ENCODE results near the gene TTF1.

Gene TTF1

GRCh38 chr9:132443951-132444607 is 37.4 kb upstream of the TTF1 start:
- H3K4me3 ChIP-seq (ENCODE audit: low read depth, low read length): no peak overlapping the region
- no peak for TF ChIP-seq CTCF (IDR thresholded peaks at IDR 0.05; ENCODE audit: borderline replicate concordance, insufficient read depth, low read depth, low read length)

GRCh38 chr9:132441404-132441803 is 34.8 kb upstream of the TTF1 start:
- no peak overlapping the region for H3K4me3 ChIP-seq (ENCODE audit: low read depth, low read length)
- no peak for TF ChIP-seq CTCF (IDR thresholded peaks at IDR 0.05; ENCODE audit: borderline replicate concordance, insufficient read depth, low read depth, low read length)

- no peak for TF ChIP-seq CTCF (IDR thresholded peaks at IDR 0.05; ENCODE audit: borderline replicate concordance, insufficient read depth, low read depth, low read length)
Observed at GRCh38 chr9:132440735-132441134, 34.1 kb upstream of the TTF1 start.

GRCh38 chr9:132439153-132439552 is 32.5 kb upstream of the TTF1 start:
- no peak for TF ChIP-seq CTCF (IDR thresholded peaks at IDR 0.05; ENCODE audit: borderline replicate concordance, insufficient read depth, low read depth, low read length)
- H3K4me3 ChIP-seq (ENCODE audit: low read depth, low read length): no peak overlapping the region

More at GRCh38 chr9:132440735-132441134, 34.1 kb upstream of the TTF1 start:
- no peak overlapping the region for H3K4me3 ChIP-seq (ENCODE audit: low read depth, low read length)

- no peak overlapping the region for H3K4me3 ChIP-seq (ENCODE audit: low read depth, low read length)
- no peak for TF ChIP-seq CTCF (IDR thresholded peaks at IDR 0.05; ENCODE audit: borderline replicate concordance, insufficient read depth, low read depth, low read length)
Observed at GRCh38 chr9:132434881-132435280, 28.2 kb upstream of the TTF1 start.

- TF ChIP-seq CTCF (IDR thresholded peaks at IDR 0.05; ENCODE audit: borderline replicate concordance, insufficient read depth, low read depth, low read length): no peak
- H3K4me3 ChIP-seq (ENCODE audit: low read depth, low read length): no peak overlapping the region
Observed at GRCh38 chr9:132430998-132431397, 24.4 kb upstream of the TTF1 start.

- no peak for TF ChIP-seq CTCF (IDR thresholded peaks at IDR 0.05; ENCODE audit: borderline replicate concordance, insufficient read depth, low read depth, low read length)
- no peak overlapping the region for H3K4me3 ChIP-seq (ENCODE audit: low read depth, low read length)
Observed at GRCh38 chr9:132426639-132427414, 20.2 kb upstream of the TTF1 start.
